Erythroblast (primary cell): ENCODE data around the gene GYPA.
"Not testable (repeated sequence)": the region's sequence is repeated elsewhere in the genome, so short reads cannot be mapped to it uniquely, and the experiment has no call there.

Experiments used
- DNase-seq, 2 experiments: peaks; one replicate each; lab custom pipeline; 2025; lab: John Stamatoyannopoulos, UW
- GATA1 ChIP-seq: IDR thresholded peaks from 2 replicates; pipeline ENCODE4 v1.6.1; 2011; ENCODE audit warnings: low read depth, mild to moderate bottlenecking, control low read depth, low read length, moderate library complexity
- POLR2A ChIP-seq: IDR thresholded peaks from 2 replicates; pipeline ENCODE4 v1.6.1; 2011; ENCODE audit warnings: mild to moderate bottlenecking, low read length

The GYPA gene

GRCh38 chr4:144141493-144141892, 975 bp upstream of the GYPA start:
- peak; percentile 32 to 55 for DNase-seq
- TF ChIP-seq POLR2A (no peak), GATA1 (no peak)

- peak; percentile 79 to 85 for DNase-seq
Observed at GRCh38 chr4:144139991-144140390, 527 bp downstream of the GYPA start.

GRCh38 chr4:144139547-144139946, 971 bp downstream of the GYPA start:
- DNase-seq, result peak; percentile 77 to 84

- peak; percentile 27 to 64 for DNase-seq
Observed at GRCh38 chr4:144138239-144138638, 2.3 kb downstream of the GYPA start.

GRCh38 chr4:144137137-144137931, 3.2 kb downstream of the GYPA start:
- peak; percentile 39 to 62 for DNase-seq
- peak; percentile 36 for TF ChIP-seq POLR2A

GRCh38 chr4:144136189-144136588, 4.3 kb downstream of the GYPA start:
- peak in 1 of 2 experiments; percentile 58 for DNase-seq

GRCh38 chr4:144130167-144130566, 10.4 kb downstream of the GYPA start:
- DNase-seq, result peak; percentile 37 to 55

- DNase-seq, result peak; percentile 51 to 65
Observed at GRCh38 chr4:144129336-144129875, 11.1 kb downstream of the GYPA start.

GRCh38 chr4:144128709-144129320, 11.7 kb downstream of the GYPA start:
- not testable (repeated sequence) for DNase-seq
- peak; percentile 7 for TF ChIP-seq POLR2A

GRCh38 chr4:144125109-144125508, 15.4 kb downstream of the GYPA start:
- peak; percentile 43 to 50 for DNase-seq

GRCh38 chr4:144123982-144124635, 16.4 kb downstream of the GYPA start:
- peak; percentile 25 to 46 for DNase-seq

- not testable (repeated sequence) for DNase-seq
Observed at GRCh38 chr4:144123269-144123668, 17.2 kb downstream of the GYPA start.

GRCh38 chr4:144119752-144120151, 20.8 kb downstream of the GYPA start:
- peak; percentile 76 to 80 for DNase-seq

- DNase-seq, result peak in 1 of 2 experiments; percentile 41
Observed at GRCh38 chr4:144115519-144115918, 25.0 kb downstream of the GYPA start.

GRCh38 chr4:144113546-144113945, 27.0 kb downstream of the GYPA start:
- TF ChIP-seq POLR2A (peak; percentile 20), GATA1 (no peak)

More at GRCh38 chr4:144115519-144115918, 25.0 kb downstream of the GYPA start:
- TF ChIP-seq POLR2A, result no peak
- no peak for TF ChIP-seq GATA1

More at GRCh38 chr4:144113546-144113945, 27.0 kb downstream of the GYPA start:
- DNase-seq, result no peak
